ENCODE data around the gene APOH.

The APOH gene

GRCh38 chr17:66228887-66229782, at the start of gene APOH:
TSS of gene APOH (minus strand) at chr17:66229415. CDS start at chr17:66229379, 36 bp downstream.
- Histone ChIP-seq H2AFZ (ENCODE audit: low read depth, low read length) (no peak within 1 kb of the TSS), H3K9me3 (ENCODE audit: insufficient read depth, low read length, severe bottlenecking) (no peaks in the 10 kb centered on the region), H3K4me2 (ENCODE audit: insufficient read depth, low read length) (no peak within 1 kb of the TSS), H3K79me2 (ENCODE audit: insufficient read depth, low read length) (no peaks in the 10 kb centered on the region), H3K4me3 (ENCODE audit: low read depth in 1 of 2, low read length in 2 of 2) (no peak within 1 kb of the TSS), H3K9ac (ENCODE audit: low read depth, low read length) (no peak within 1 kb of the TSS), H3K27ac (ENCODE audit: low read length) (no peak within 1 kb of the TSS), H3K4me1 (ENCODE audit: insufficient read depth, low read length) (no peaks in the 10 kb centered on the region), H3K27me3 (ENCODE audit: insufficient read depth, low read length, poor library complexity) (no peaks in the 10 kb centered on the region), H3K36me3 (ENCODE audit: insufficient read depth, low read length) (no peaks in the 10 kb centered on the region), H4K20me1 (ENCODE audit: insufficient read depth, low read length) (no peaks in the 10 kb centered on the region)
- TF ChIP-seq, protein P1, sequence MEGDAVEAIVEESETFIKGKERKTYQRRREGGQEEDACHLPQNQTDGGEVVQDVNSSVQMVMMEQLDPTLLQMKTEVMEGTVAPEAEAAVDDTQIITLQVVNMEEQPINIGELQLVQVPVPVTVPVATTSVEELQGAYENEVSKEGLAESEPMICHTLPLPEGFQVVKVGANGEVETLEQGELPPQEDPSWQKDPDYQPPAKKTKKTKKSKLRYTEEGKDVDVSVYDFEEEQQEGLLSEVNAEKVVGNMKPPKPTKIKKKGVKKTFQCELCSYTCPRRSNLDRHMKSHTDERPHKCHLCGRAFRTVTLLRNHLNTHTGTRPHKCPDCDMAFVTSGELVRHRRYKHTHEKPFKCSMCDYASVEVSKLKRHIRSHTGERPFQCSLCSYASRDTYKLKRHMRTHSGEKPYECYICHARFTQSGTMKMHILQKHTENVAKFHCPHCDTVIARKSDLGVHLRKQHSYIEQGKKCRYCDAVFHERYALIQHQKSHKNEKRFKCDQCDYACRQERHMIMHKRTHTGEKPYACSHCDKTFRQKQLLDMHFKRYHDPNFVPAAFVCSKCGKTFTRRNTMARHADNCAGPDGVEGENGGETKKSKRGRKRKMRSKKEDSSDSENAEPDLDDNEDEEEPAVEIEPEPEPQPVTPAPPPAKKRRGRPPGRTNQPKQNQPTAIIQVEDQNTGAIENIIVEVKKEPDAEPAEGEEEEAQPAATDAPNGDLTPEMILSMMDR (IDR thresholded peaks at IDR 0.05; ENCODE audit: borderline replicate concordance, extremely low read depth, low read length, poor library complexity, severe bottlenecking): no peak
- TF ChIP-seq EZH2 (IDR thresholded peaks at IDR 0.05; ENCODE audit: borderline replicate concordance, low read depth, low read length, severe bottlenecking): no peak
- no peak for DNase-seq
- ATAC-seq (ENCODE audit: insufficient read depth, low read depth): no peak

- no peak for ATAC-seq (ENCODE audit: insufficient read depth, low read depth)
- Histone ChIP-seq H3K9ac (ENCODE audit: low read depth, low read length) (no peak overlapping the region), H3K4me1 (ENCODE audit: insufficient read depth, low read length) (no peaks in the 10 kb centered on the region), H4K20me1 (ENCODE audit: insufficient read depth, low read length) (no peaks in the 10 kb centered on the region), H3K36me3 (ENCODE audit: insufficient read depth, low read length) (no peaks in the 10 kb centered on the region), H3K4me3 (ENCODE audit: low read depth in 1 of 2, low read length in 2 of 2) (no peak overlapping the region), H3K27ac (ENCODE audit: low read length) (no peak overlapping the region), H2AFZ (ENCODE audit: low read depth, low read length) (no peak overlapping the region), H3K79me2 (ENCODE audit: insufficient read depth, low read length) (no peaks in the 10 kb centered on the region), H3K4me2 (ENCODE audit: insufficient read depth, low read length) (no peak overlapping the region), H3K9me3 (ENCODE audit: insufficient read depth, low read length, severe bottlenecking) (no peaks in the 10 kb centered on the region), H3K27me3 (ENCODE audit: insufficient read depth, low read length, poor library complexity) (no peaks in the 10 kb centered on the region)
- no peak for DNase-seq
- no peak for TF ChIP-seq EZH2 (IDR thresholded peaks at IDR 0.05; ENCODE audit: borderline replicate concordance, low read depth, low read length, severe bottlenecking)
- TF ChIP-seq, protein P1 (IDR thresholded peaks at IDR 0.05; ENCODE audit: borderline replicate concordance, extremely low read depth, low read length, poor library complexity, severe bottlenecking): no peak
Observed at GRCh38 chr17:66277191-66277590, 48.0 kb upstream of the APOH start.

GRCh38 chr17:66276328-66276937, 47.2 kb upstream of the APOH start:
- Histone ChIP-seq H3K27ac (ENCODE audit: low read length) (no peak overlapping the region), H2AFZ (ENCODE audit: low read depth, low read length) (no peak overlapping the region), H3K27me3 (ENCODE audit: insufficient read depth, low read length, poor library complexity) (no peaks in the 10 kb centered on the region), H3K4me1 (ENCODE audit: insufficient read depth, low read length) (no peaks in the 10 kb centered on the region), H3K4me2 (ENCODE audit: insufficient read depth, low read length) (no peak overlapping the region), H4K20me1 (ENCODE audit: insufficient read depth, low read length) (no peaks in the 10 kb centered on the region), H3K4me3 (ENCODE audit: low read depth in 1 of 2, low read length in 2 of 2) (no peak overlapping the region), H3K79me2 (ENCODE audit: insufficient read depth, low read length) (no peaks in the 10 kb centered on the region), H3K36me3 (ENCODE audit: insufficient read depth, low read length) (no peaks in the 10 kb centered on the region), H3K9ac (ENCODE audit: low read depth, low read length) (no peak overlapping the region), H3K9me3 (ENCODE audit: insufficient read depth, low read length, severe bottlenecking) (no peaks in the 10 kb centered on the region)
- ATAC-seq (ENCODE audit: insufficient read depth, low read depth): no peak
- TF ChIP-seq EZH2 (IDR thresholded peaks at IDR 0.05; ENCODE audit: borderline replicate concordance, low read depth, low read length, severe bottlenecking): no peak
- TF ChIP-seq, protein P1 (IDR thresholded peaks at IDR 0.05; ENCODE audit: borderline replicate concordance, extremely low read depth, low read length, poor library complexity, severe bottlenecking): no peak
- no peak for DNase-seq

Data from DND-41 (cell line).